B cell (primary cell): ENCODE data around the gene HOATZ.

ENCODE experiments used
- EZH2 ChIP-seq: IDR thresholded peaks from 2 replicates; pipeline ENCODE4 v1.6.1; 2012; ENCODE audit warnings: borderline replicate concordance, low read depth, mild to moderate bottlenecking, moderate library complexity, low read length; ENCODE audit not compliant: insufficient read depth, poor library complexity, severe bottlenecking
- TF ChIP-seq, protein P1 (sequence below): fragments of 200-600 bp; IDR thresholded peaks from one replicate; pipeline ENCODE4 v1.8.0; 2022; ENCODE audit warnings: antibody characterized with exemption, mild to moderate bottlenecking

DNA sequence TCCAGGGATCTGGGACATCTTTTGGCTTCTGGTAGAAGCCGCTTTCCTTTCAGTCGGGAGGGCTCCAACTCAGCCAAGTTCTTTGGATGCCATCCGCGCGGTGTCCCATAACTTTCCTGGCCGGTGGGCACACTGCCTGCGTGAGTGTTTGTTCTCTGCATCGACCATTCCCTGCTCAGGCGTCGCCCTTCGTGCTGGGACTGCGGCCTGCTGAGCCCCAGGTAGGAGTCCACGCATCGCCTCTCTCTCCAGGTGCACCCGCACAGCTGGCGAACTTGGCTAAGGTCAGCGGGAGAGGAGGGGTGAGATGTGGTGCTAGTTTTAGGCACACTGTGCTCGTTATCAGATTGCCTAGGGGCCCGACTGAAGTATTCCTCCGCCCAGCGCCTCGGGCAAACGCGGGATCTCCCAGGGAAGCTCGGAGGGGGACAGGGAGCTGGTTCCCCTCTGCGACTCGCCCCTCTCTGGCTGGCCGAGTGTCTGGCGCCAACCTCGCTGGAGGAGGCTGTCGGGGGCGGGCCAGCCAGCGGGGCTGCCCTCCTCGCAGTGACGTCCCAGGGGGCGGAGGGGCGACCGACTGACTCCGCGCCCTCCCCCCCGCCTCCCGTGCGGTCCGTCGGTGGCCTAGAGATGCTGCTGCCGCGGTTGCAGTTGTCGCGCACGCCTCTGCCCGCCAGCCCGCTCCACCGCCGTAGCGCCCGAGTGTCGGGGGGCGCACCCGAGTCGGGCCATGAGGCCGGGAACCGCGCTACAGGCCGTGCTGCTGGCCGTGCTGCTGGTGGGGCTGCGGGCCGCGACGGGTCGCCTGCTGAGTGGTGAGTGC is 25.7 kb downstream of the HOATZ start, which contains the start of gene LAYN:
- TF ChIP-seq EZH2, result no peak
- TF ChIP-seq, protein P1, sequence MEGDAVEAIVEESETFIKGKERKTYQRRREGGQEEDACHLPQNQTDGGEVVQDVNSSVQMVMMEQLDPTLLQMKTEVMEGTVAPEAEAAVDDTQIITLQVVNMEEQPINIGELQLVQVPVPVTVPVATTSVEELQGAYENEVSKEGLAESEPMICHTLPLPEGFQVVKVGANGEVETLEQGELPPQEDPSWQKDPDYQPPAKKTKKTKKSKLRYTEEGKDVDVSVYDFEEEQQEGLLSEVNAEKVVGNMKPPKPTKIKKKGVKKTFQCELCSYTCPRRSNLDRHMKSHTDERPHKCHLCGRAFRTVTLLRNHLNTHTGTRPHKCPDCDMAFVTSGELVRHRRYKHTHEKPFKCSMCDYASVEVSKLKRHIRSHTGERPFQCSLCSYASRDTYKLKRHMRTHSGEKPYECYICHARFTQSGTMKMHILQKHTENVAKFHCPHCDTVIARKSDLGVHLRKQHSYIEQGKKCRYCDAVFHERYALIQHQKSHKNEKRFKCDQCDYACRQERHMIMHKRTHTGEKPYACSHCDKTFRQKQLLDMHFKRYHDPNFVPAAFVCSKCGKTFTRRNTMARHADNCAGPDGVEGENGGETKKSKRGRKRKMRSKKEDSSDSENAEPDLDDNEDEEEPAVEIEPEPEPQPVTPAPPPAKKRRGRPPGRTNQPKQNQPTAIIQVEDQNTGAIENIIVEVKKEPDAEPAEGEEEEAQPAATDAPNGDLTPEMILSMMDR, result no peak
